Activated naive CD4-positive, alpha-beta T cell treated with anti-CD3 and anti-CD28 coated beads for 36 hours (primary cell): ENCODE results near the gene DDX43. TPM values are rescaled to one million over a fixed set of nuclear protein-coding genes. Genes with fewer than 3 reads are reported as not detected.
"Not testable (repeated sequence)": the region's sequence is repeated elsewhere in the genome, so short reads cannot be mapped to it uniquely, and the experiment has no call there.

Experiments used
- CTCF ChIA-PET: fragments of 350-600 bp; sonication (Branson Sonifier 250); formaldehyde crosslinking; loops from one replicate; lab custom pipeline; 2021; ENCODE audit warnings: antibody characterized with exemption; lab: Charles Lee
- DNase-seq: peaks from one replicate; pipeline ENCODE4 v3.0.0-alpha.2; 2020
- H3K27ac Mint-ChIP-seq: one replicate; pipeline ENCODE4 v1.8.0; 2021; ENCODE audit warnings: mild to moderate bottlenecking, mixed read lengths
- H3K27me3 Mint-ChIP-seq: one replicate; pipeline ENCODE4 v1.8.0; 2021; ENCODE audit warnings: low read depth, mixed read lengths
- H3K36me3 Mint-ChIP-seq: one replicate; pipeline ENCODE4 v1.8.0; 2021; ENCODE audit warnings: low read depth, mixed read lengths
- H3K4me1 Mint-ChIP-seq: one replicate; pipeline ENCODE4 v1.8.0; 2021; ENCODE audit warnings: low read depth, mixed read lengths
- H3K4me3 Mint-ChIP-seq: one replicate; pipeline ENCODE4 v1.8.0; 2021; ENCODE audit warnings: mild to moderate bottlenecking, moderate library complexity, mixed read lengths
- H3K9me3 Mint-ChIP-seq: one replicate; pipeline ENCODE4 v1.8.0; 2021; ENCODE audit warnings: mixed read lengths
- intact Hi-C: fragments of 100-400 bp; cut with micrococcal nuclease; formaldehyde crosslinking; loops from one replicate; pipeline ENCODE4 v1.15.1; 2023
- total RNA-seq, 2 experiments: library from RNA; stranded (reverse); gene quantifications; one replicate each; pipeline ENCODE4 v1.2.3, GENCODE V29; 2021

DDX43 gene
- total RNA-seq, 2 experiments from 2014 or later: not detected

DNA sequence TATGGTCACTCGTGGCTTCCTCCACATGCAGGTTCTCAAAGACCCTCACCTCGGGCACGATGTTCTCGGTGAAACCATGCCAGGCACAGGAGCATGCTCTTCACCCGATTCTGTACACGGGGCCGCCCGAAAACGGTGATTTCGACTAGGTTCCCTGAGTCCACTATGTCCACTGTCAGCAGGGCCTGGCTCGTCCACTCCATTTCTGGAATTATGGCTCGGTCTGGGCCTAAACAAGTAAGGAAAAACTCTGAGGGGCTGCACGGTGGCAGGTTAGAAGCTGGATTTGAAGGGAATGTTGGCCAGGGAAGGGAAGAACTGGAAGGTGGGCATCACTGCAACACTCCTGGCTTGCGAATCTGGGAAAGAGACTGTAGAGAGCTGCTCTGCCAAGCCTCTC is 25.5 kb upstream of the DDX43 start:
- CTCF ChIA-PET: interaction anchor here (0.6 kb wide), 1 partner anchor 117 kb away, joined by 3 read pairs; no protein-coding TSS in a partner anchor
- Mint-ChIP-seq H3K27me3 (no peaks in the 10 kb centered on the region), H3K9me3 (peaks cover 10% of the 10 kb centered on the region), H3K4me3 (no peak overlapping the region), H3K4me1 (no peaks in the 10 kb centered on the region), H3K36me3 (no peaks in the 10 kb centered on the region), H3K27ac (no peak overlapping the region)
- intact Hi-C loops: no loop called here
- DNase-seq: no peak

DNA sequence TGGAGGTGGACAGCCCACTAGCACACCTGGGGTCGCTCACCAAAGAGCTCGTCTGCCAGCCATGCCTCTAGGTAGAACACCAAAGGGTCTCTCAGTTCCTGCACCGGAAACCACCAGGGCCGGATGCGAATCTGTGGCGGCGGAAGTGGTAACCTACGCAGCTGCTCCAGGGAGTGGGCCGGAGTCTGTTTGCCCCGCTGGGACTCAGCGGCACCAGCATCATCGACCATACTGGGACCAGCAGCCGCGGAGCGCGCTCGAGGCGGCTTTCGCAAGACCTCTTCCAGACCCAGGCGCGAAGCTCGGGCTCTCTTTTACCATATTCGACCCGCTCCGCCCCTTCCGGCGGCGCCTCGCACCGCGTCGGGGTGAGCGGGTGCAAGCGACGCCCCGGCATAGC is 25.1 kb upstream of the DDX43 start, which contains the start of gene OOEP:
Gene OOEP (minus strand): TSS at position 335 of the 400 bp plus-strand sequence. CDS start 105 bp downstream, at position 230.
- DNase-seq: no peak
- intact Hi-C loops: no loop called here
- H3K36me3 Mint-ChIP-seq: no peaks in the 10 kb centered on the region
- H3K4me3 Mint-ChIP-seq: no peak within 1 kb of the TSS
- no peak within 1 kb of the TSS for H3K27ac Mint-ChIP-seq
- H3K27me3 Mint-ChIP-seq: no peaks in the 10 kb centered on the region
- CTCF ChIA-PET: no interaction called here
- no peaks in the 10 kb centered on the region for H3K4me1 Mint-ChIP-seq
- peaks cover 10% of the 10 kb centered on the region for H3K9me3 Mint-ChIP-seq

DNA sequence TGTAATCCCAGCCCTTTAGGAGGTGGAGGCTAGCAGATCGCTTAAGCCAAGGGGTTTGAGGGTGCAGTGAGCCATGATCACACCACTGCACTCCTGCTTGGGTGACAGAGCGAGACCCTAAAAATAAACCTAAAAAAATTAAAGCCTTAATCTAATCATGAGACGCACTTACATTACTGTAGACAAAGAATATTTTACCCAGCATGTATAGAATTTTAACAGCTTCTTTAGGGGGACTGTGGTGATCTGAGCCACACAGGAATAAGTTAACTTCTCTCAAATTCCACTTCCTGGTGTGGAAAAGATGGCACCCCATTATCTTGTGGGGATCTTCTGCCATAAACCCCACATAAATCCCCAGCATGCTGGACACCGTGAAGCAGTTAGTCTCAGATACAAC is 22.6 kb upstream of the DDX43 start:
- peaks cover 10% of the 10 kb centered on the region for H3K9me3 Mint-ChIP-seq
- no peak overlapping the region for H3K4me3 Mint-ChIP-seq
- no peak overlapping the region for H3K27ac Mint-ChIP-seq
- intact Hi-C loops: no loop called here
- CTCF ChIA-PET: no interaction called here
- no peaks in the 10 kb centered on the region for H3K27me3 Mint-ChIP-seq
- H3K4me1 Mint-ChIP-seq: no peaks in the 10 kb centered on the region
- no peaks in the 10 kb centered on the region for H3K36me3 Mint-ChIP-seq
- DNase-seq: no peak

GRCh38 chr6:73372516-73372915 is 22.1 kb upstream of the DDX43 start:
- no peak overlapping the region for H3K27ac Mint-ChIP-seq
- no peaks in the 10 kb centered on the region for H3K27me3 Mint-ChIP-seq
- peaks cover 10% of the 10 kb centered on the region for H3K9me3 Mint-ChIP-seq
- CTCF ChIA-PET: no interaction called here
- no peak for DNase-seq
- no peaks in the 10 kb centered on the region for H3K4me1 Mint-ChIP-seq
- intact Hi-C loops: no loop called here
- no peak overlapping the region for H3K4me3 Mint-ChIP-seq
- no peaks in the 10 kb centered on the region for H3K36me3 Mint-ChIP-seq

- CTCF ChIA-PET: interaction anchor here (2.2 kb wide), 1 partner anchor 14 kb away, joined by 7 read pairs; no protein-coding TSS in a partner anchor
- DNase-seq: no peak
- Mint-ChIP-seq H3K9me3 (peaks cover 8% of the 10 kb centered on the region), H3K27ac (no peak overlapping the region), H3K36me3 (no peaks in the 10 kb centered on the region), H3K27me3 (no peaks in the 10 kb centered on the region), H3K4me3 (no peak overlapping the region), H3K4me1 (no peaks in the 10 kb centered on the region)
- intact Hi-C loops: no loop called here
Observed at GRCh38 chr6:73375216-73375615, 19.4 kb upstream of the DDX43 start.

GRCh38 chr6:73377225-73377624 is 17.4 kb upstream of the DDX43 start:
- DNase-seq: no peak
- Mint-ChIP-seq H3K9me3 (peaks cover 3% of the 10 kb centered on the region), H3K36me3 (no peaks in the 10 kb centered on the region), H3K4me3 (no peak overlapping the region), H3K4me1 (no peaks in the 10 kb centered on the region), H3K27ac (no peak overlapping the region), H3K27me3 (no peaks in the 10 kb centered on the region)
- CTCF ChIA-PET: no interaction called here
- intact Hi-C loops: no loop called here

DNA sequence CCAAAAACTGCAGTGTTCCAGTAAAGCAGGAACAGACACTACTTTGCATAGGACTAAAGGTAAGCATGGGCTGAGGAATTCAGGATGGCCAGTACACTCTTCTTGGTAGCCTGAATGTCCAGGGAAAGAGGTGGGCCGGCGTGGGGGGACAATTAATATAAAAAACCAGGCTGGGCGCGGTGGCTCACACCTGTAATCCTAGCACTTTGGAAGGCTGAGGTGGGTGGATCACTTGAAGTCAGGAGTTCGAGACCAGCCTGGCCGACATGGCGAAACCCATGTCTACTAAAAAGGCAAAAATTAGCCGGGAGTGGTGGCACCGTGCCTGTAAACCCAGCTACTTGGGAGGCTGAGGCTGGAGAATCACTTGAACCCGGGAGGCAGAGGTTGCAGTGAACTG is 13.1 kb upstream of the DDX43 start:
- H3K27ac Mint-ChIP-seq, H3K27me3 Mint-ChIP-seq, H3K36me3 Mint-ChIP-seq, intact Hi-C loops, H3K4me1 Mint-ChIP-seq, DNase-seq, H3K4me3 Mint-ChIP-seq, H3K9me3 Mint-ChIP-seq: not testable (repeated sequence)
- CTCF ChIA-PET: interaction anchor here (0.7 kb wide), 1 partner anchor 1937 kb away, joined by 3 read pairs; no protein-coding TSS in a partner anchor

DNA sequence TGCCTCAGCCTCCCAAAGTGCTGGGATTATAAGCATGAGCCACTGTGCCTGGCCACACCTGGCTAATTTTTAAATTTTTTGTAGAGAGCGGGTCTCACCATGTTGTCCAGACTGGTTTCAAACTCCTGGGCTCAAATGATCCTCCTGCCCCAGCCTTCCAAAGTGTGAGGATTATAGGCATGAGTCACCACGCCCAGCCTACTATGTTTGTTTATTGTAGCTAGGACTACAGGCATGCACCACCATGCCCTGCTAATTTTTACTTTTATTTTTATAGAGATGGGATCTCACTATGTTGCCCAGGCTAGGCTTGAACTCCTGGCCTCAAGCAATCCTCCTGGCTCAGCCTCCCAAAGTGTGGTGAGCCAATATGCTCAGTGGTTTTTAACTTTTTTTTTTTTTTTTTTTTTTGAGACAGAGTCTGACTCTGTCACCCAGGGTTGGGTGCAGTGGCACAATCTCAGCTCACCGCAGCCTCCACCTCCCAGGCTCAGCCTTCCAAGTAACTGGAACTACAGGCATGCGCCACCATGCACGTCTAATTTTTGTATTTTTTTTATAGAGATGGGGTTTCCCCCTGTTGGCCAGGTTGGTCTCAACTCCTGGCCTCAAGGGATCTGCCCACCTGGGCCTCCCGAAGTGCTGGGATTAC is 12.0 kb upstream of the DDX43 start:
- Mint-ChIP-seq H3K9me3 (no peaks in the 10 kb centered on the region), H3K36me3 (no peaks in the 10 kb centered on the region), H3K4me3 (no peak overlapping the region), H3K27ac (no peak overlapping the region), H3K27me3 (no peaks in the 10 kb centered on the region), H3K4me1 (no peaks in the 10 kb centered on the region)
- DNase-seq: no peak
- intact Hi-C loops: no loop called here
- CTCF ChIA-PET: no interaction called here

- Mint-ChIP-seq H3K4me1 (peaks cover 4% of the 10 kb centered on the region), H3K36me3 (no peaks in the 10 kb centered on the region), H3K4me3 (peak overlapping the region; percentile 73), H3K9me3 (no peaks in the 10 kb centered on the region), H3K27me3 (peaks cover 3% of the 10 kb centered on the region), H3K27ac (no peak overlapping the region)
- intact Hi-C loops: loop anchor here (1.0 to 2.0 kb wide), 4 partner anchors 62 to 976 kb away; no protein-coding TSS in a partner anchor
- DNase-seq: no peak
- CTCF ChIA-PET: interaction anchor here (0.6 to 2.2 kb wide), 13 partner anchors 10 to 757 kb away, joined by 3 to 20 read pairs (median 5); no protein-coding TSS in a partner anchor
Observed at GRCh38 chr6:73388433-73388799, 6.2 kb upstream of the DDX43 start.

DNA sequence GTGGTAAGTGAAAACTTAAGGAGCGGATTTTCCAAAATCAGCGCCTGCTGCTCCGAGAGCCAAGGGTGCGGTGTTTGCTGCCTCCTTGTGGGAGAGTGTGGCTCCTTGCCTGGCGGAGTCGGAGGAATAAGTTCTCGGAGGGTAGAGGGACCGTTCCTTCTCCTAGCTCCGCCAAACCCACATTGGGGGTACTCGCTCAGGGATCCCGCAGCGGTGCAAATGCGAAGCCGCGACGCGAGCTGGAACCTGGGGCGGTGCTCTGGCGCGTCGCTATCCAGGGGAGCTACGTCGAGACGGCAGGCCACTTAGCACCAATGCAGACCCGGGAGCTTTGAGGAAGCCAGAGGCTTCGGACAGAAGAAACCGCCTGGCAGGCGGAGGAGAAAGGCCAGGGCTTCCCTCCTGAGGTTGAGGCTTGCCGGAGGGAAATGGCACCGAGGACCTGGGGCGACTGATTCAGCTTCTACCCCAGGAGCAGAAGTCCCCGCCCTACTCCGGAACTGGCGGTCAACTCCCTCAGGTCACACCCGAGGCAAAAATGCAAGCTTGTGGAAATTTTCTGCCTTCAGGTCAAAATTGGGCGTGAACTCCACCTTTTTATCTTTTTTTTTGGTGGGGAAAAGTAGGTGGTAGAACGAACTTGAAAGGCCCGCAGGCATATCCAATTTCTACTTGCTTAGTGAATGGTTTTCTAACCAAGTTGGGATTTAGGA is 5.7 kb upstream of the DDX43 start:
- H3K9me3 Mint-ChIP-seq: no peaks in the 10 kb centered on the region
- H3K4me3 Mint-ChIP-seq: peak overlapping the region; percentile 73
- peak; percentile 64 for DNase-seq
- CTCF ChIA-PET: interaction anchor here (0.8 to 2.2 kb wide), 15 partner anchors 9 to 765 kb away, joined by 3 to 20 read pairs (median 4); no protein-coding TSS in a partner anchor
- peaks cover 4% of the 10 kb centered on the region for H3K4me1 Mint-ChIP-seq
- peaks cover 3% of the 10 kb centered on the region for H3K27me3 Mint-ChIP-seq
- no peak overlapping the region for H3K27ac Mint-ChIP-seq
- intact Hi-C loops: loop anchor here (1.0 to 2.0 kb wide), 5 partner anchors 62 to 977 kb away; no protein-coding TSS in a partner anchor
- no peaks in the 10 kb centered on the region for H3K36me3 Mint-ChIP-seq

DNA sequence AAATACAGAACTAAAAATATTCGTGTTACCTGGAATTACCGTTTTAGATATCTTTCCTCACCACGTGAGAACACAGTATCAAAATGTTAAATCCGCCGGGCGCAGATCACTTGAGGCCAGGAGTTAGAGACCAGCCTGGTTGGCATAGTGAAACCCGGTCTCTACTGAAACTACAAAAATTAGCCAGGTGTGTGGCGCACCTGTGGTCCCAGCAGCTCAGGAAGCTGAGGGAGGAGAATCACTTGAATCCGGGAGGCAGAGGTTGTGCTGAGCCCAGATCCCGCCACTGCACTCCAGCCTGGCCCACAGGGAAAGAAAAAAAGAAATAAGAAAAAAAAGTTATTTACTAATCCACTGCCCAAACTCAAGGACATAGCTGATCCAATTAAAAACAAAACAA is 4.8 kb upstream of the DDX43 start:
- Mint-ChIP-seq H3K27me3 (peaks cover 3% of the 10 kb centered on the region), H3K36me3 (no peaks in the 10 kb centered on the region), H3K4me3 (no peak overlapping the region), H3K4me1 (peaks cover 4% of the 10 kb centered on the region), H3K27ac (no peak overlapping the region), H3K9me3 (no peaks in the 10 kb centered on the region)
- CTCF ChIA-PET: interaction anchor here (0.6 to 2.2 kb wide), 3 partner anchors 15 to 257 kb away, joined by 4 to 20 read pairs (median 7); no protein-coding TSS in a partner anchor
- intact Hi-C loops: loop anchor here (1.0 to 2.0 kb wide), 2 partner anchors 63 to 264 kb away; no protein-coding TSS in a partner anchor
- DNase-seq: no peak

DNA sequence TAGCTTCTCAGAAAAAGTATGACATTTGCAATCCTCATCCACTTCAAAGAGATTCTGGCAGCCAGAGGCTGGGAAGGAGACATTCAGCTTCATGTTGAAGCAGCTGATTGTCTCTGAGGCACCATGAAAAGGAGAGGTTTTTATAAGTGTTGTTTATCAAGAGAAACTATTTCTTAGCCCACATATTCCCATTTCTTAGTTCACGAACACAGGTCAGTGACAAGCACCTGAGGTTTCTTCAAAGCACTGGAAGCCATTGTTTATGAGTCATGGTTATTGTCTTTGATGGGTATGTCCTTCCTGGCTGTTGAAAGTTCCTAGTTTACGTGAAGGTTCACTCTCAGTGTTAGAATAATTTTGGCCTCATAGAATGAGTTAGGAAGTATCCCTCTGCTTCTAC is 3.0 kb upstream of the DDX43 start:
- CTCF ChIA-PET: no interaction called here
- no peak overlapping the region for H3K4me3 Mint-ChIP-seq
- no peak overlapping the region for H3K27ac Mint-ChIP-seq
- intact Hi-C loops: no loop called here
- H3K27me3 Mint-ChIP-seq: peaks cover 3% of the 10 kb centered on the region
- no peak for DNase-seq
- no peaks in the 10 kb centered on the region for H3K9me3 Mint-ChIP-seq
- no peaks in the 10 kb centered on the region for H3K36me3 Mint-ChIP-seq
- peaks cover 4% of the 10 kb centered on the region for H3K4me1 Mint-ChIP-seq
